ENCODE measurements around the gene PDE6G. TPM values are rescaled to one million over a fixed set of nuclear protein-coding genes. Genes with fewer than 3 reads are reported as not detected.

PDE6G gene
- total and polyA plus RNA-seq, 2 of the 8 experiments (the other 6 are each of a cell fraction or from before 2014, with no cell fraction given): 5.8 to 12.9 TPM

DNA sequence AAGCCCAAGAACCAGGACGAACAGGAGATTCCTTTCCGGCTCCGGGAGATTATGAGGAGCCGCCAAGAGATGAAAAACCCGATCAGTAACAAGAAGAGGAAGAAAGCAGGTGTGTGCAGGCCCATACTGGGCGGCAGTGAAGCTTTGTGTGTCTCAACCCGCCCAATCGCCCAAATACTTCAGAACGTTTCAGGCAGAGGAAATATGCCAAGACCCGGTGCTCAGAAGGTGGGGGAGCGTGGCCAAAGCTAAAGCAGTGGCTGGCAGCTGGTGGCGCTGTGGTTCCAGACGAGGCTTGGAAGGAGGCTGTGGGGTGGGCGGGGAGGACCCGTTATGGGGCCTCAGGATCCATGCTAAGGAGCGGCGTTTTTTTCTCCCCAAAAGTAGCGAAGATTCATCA lies 11.4 kb upstream of the PDE6G start:
- no peak overlapping the region for H3K9ac ChIP-seq (replicated peaks in 1 of 4; ENCODE audit: extremely low read depth in 1 of 4, low read depth in 3 of 4, low read length in 3 of 4)
- no peak overlapping the region for H2AK5ac ChIP-seq (ENCODE audit: low read depth, low read length)
- H3K4me2 ChIP-seq (ENCODE audit: insufficient read depth in 1 of 2, low read depth in 2 of 2, low read length in 2 of 2): peak overlapping the region; percentile 18 to 64; a peak in 3 of 4 replicates
- H3K23me2 ChIP-seq (ENCODE audit: low read depth, low read length): peaks cover 4% of the 10 kb centered on the region; the same call in 1 of the 2 replicates
- peaks cover 8 to 15% of the 10 kb centered on the region in 2 experiments for H4K20me1 ChIP-seq (replicated peaks in 1 of 2; ENCODE audit: control insufficient read depth in 1 of 2, insufficient read depth in 2 of 2, low read length in 2 of 2)
- FAIRE-seq (no peak), DNase-seq (ENCODE audit: low read depth in 1 of 2, low spot score in 2 of 2) (no peak)
- no peaks in the 10 kb centered on the region for H3K27me3 ChIP-seq (replicated peaks in 1 of 4; ENCODE audit: control insufficient read depth in 3 of 4, extremely low read depth in 1 of 4, insufficient read depth in 3 of 4, low read length in 3 of 4)
- H3K18ac ChIP-seq (ENCODE audit: extremely low read depth, low read length): no peak overlapping the region
- peaks cover 3 to 11% (median 8%) of the 10 kb centered on the region in 4 experiments for H3K4me1 ChIP-seq (replicated peaks in 1 of 4; ENCODE audit: control insufficient read depth in 3 of 4, insufficient read depth in 4 of 4, low read length in 3 of 4)
- peak in 1 of 2 experiments; percentile 27; a peak in 1 of 4 replicates for TF ChIP-seq RAD21 (IDR thresholded peaks at IDR 0.05 in 1 of 2, conservative IDR thresholded peaks at IDR 0.05 in 1 of 2; ENCODE audit: low read depth in 2 of 2, low read length in 2 of 2)
- TF ChIP-seq BRCA1 (IDR thresholded peaks at IDR 0.05; ENCODE audit: low read depth, low read length): no peak
- TF ChIP-seq, protein P1, sequence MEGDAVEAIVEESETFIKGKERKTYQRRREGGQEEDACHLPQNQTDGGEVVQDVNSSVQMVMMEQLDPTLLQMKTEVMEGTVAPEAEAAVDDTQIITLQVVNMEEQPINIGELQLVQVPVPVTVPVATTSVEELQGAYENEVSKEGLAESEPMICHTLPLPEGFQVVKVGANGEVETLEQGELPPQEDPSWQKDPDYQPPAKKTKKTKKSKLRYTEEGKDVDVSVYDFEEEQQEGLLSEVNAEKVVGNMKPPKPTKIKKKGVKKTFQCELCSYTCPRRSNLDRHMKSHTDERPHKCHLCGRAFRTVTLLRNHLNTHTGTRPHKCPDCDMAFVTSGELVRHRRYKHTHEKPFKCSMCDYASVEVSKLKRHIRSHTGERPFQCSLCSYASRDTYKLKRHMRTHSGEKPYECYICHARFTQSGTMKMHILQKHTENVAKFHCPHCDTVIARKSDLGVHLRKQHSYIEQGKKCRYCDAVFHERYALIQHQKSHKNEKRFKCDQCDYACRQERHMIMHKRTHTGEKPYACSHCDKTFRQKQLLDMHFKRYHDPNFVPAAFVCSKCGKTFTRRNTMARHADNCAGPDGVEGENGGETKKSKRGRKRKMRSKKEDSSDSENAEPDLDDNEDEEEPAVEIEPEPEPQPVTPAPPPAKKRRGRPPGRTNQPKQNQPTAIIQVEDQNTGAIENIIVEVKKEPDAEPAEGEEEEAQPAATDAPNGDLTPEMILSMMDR (IDR thresholded peaks at IDR 0.05; ENCODE audit: control extremely low read depth in 1 of 3, insufficient read depth in 1 of 3, low read depth in 1 of 3, low read length in 3 of 3): peak; percentile 35 to 60 (median 45); a peak in 3 of 4 replicates
- peaks cover 0 to 24% of the 10 kb centered on the region in 2 experiments; a peak in 2 of 4 replicates for H3K79me2 ChIP-seq (ENCODE audit: control insufficient read depth in 1 of 2, insufficient read depth in 2 of 2, low read length in 2 of 2)
- H3K4me3 ChIP-seq (ENCODE audit: extremely low read depth in 1 of 4, insufficient read depth in 2 of 4, low read depth in 3 of 4, low read length in 4 of 4): peak overlapping the region in 2 of 4 experiments; percentile 10 to 88; a peak in 2 of 8 replicates
- no peak overlapping the region for H2BK5ac ChIP-seq (ENCODE audit: low read depth, low read length)
- POLR2A ChIA-PET (ENCODE audit: partially characterized antibody): interaction anchor here (0.9 to 9.3 kb wide), 9 partner anchors 8 to 39 kb away, joined by 3 to 65 read pairs (median 5); partner anchors contain the start of genes ARL16, HGS and MRPL12
- H3K14ac ChIP-seq (ENCODE audit: insufficient read length): no peak overlapping the region
- no peak overlapping the region for H2BK120ac ChIP-seq (replicated peaks; ENCODE audit: low read depth, low read length)
- no peak overlapping the region for H4K8ac ChIP-seq (ENCODE audit: extremely low read depth, insufficient read depth, low read length)
- H3K36me3 ChIP-seq (ENCODE audit: control insufficient read depth in 2 of 4, insufficient read depth in 4 of 4, low read length in 3 of 4): peaks cover 21 to 47% (median 38%) of the 10 kb centered on the region in 4 experiments
- H3K23ac ChIP-seq (ENCODE audit: insufficient read length): no peak overlapping the region
- no peaks in the 10 kb centered on the region for H3K9me3 ChIP-seq (ENCODE audit: insufficient read depth in 2 of 2, low read depth in 1 of 2, low read length in 1 of 2)
- H4K91ac ChIP-seq (replicated peaks; ENCODE audit: insufficient read length, low read length): no peak overlapping the region
- no peak overlapping the region for H3K27ac ChIP-seq (ENCODE audit: low read depth, low read length)
- whole genome bisulfite sequencing, 2 experiments (ENCODE audit: extremely low coverage in 1 of 2, insufficient coverage in 1 of 2, insufficient read length in 1 of 2, insufficient replicate concordance in 2 of 2, low coverage in 1 of 2, low lambda C conversion rate in 2 of 2, missing lambda C conversion rate in 1 of 2): 83% methylated on average over 15 of the region's 18 CpGs; no CpG with 5 or more reads in 1 of the 2 experiments
- H4K5ac ChIP-seq (ENCODE audit: insufficient read length, low read depth, low read length): no peak overlapping the region
- CTCF ChIA-PET (ENCODE audit: partially characterized antibody): interaction anchor here (0.8 to 2.2 kb wide), 9 partner anchors 11 to 38 kb away, joined by 3 to 10 read pairs (median 4); partner anchors contain the start of genes MRPL12 and PDE6G
- no peak overlapping the region for H2BK20ac ChIP-seq (ENCODE audit: low read length)
- H3K4ac ChIP-seq (replicated peaks; ENCODE audit: insufficient read length, low read depth, low read length): no peak overlapping the region
- H2BK12ac ChIP-seq (ENCODE audit: low read depth, low read length): no peak overlapping the region
- no peak overlapping the region for H2BK15ac ChIP-seq (ENCODE audit: low read length)
- no peak overlapping the region for H3K56ac ChIP-seq (replicated peaks; ENCODE audit: insufficient read length, low read depth, low read length)
- H2AFZ ChIP-seq (ENCODE audit: low read length): no peak overlapping the region
- peaks cover 8% of the 10 kb centered on the region for H3K79me1 ChIP-seq (ENCODE audit: low read depth, low read length)

All from H1 (cell line).